ENCODE results near the gene SGCA. TPM values are rescaled to one million over a fixed set of nuclear protein-coding genes. Genes with fewer than 3 reads are reported as not detected.

SGCA gene
- total and polyA plus RNA-seq, 2 of the 8 experiments (the other 6 are each of a cell fraction or from before 2014, with no cell fraction given): 0.12 TPM; not detected in 1

DNA sequence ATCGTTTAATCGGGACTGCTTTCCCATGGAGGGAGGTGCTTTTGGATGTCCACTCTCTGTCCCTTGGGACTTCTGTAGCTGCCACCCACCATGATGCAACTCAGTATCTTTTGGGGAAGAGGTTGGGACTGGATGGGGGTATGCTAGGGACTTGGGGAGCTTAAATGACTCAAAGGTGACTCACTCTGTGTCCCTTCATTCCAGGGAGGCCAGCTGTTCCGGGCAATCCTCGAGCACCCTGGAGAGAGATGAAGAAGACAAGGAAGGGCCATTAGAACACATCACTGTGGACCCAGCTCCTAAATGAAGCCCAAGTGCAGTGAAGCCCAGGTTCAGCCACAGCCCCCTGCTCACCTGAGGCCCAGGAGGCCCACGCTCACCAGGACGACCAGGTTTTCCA, 31.0 kb downstream of the SGCA start:
- Histone ChIP-seq H2BK120ac (replicated peaks; ENCODE audit: low read depth, low read length) (no peak overlapping the region), H3K4me2 (ENCODE audit: insufficient read depth in 1 of 2, low read depth in 2 of 2, low read length in 2 of 2) (no peak overlapping the region), H3K27ac (ENCODE audit: low read depth, low read length) (no peak overlapping the region), H2BK15ac (ENCODE audit: low read length) (no peak overlapping the region), H3K14ac (ENCODE audit: insufficient read length) (no peak overlapping the region), H3K9me3 (ENCODE audit: insufficient read depth in 2 of 2, low read depth in 1 of 2, low read length in 1 of 2) (no peaks in the 10 kb centered on the region), H2BK20ac (ENCODE audit: low read length) (no peak overlapping the region), H3K79me2 (ENCODE audit: control insufficient read depth in 1 of 2, insufficient read depth in 2 of 2, low read length in 2 of 2) (no peaks in the 10 kb centered on the region), H4K91ac (replicated peaks; ENCODE audit: insufficient read length, low read length) (no peak overlapping the region), H2AK5ac (ENCODE audit: low read depth, low read length) (no peak overlapping the region), H2AFZ (ENCODE audit: low read length) (no peak overlapping the region), H3K9ac (replicated peaks in 1 of 4; ENCODE audit: extremely low read depth in 1 of 4, low read depth in 3 of 4, low read length in 3 of 4) (no peak overlapping the region), H3K27me3 (replicated peaks in 1 of 4; ENCODE audit: control insufficient read depth in 3 of 4, extremely low read depth in 1 of 4, insufficient read depth in 3 of 4, low read length in 3 of 4) (peaks cover 0 to 11% (median 9%) of the 10 kb centered on the region in 4 experiments; a peak in 5 of 7 replicates), H4K8ac (ENCODE audit: extremely low read depth, insufficient read depth, low read length) (no peak overlapping the region), H3K4me3 (ENCODE audit: extremely low read depth in 1 of 4, insufficient read depth in 2 of 4, low read depth in 3 of 4, low read length in 4 of 4) (no peak overlapping the region), H4K20me1 (replicated peaks in 1 of 2; ENCODE audit: control insufficient read depth in 1 of 2, insufficient read depth in 2 of 2, low read length in 2 of 2) (peaks cover 0 to 4% of the 10 kb centered on the region in 2 experiments), H3K23me2 (ENCODE audit: low read depth, low read length) (peaks cover 11% of the 10 kb centered on the region; the same call in 1 of the 2 replicates), H2BK5ac (ENCODE audit: low read depth, low read length) (no peak overlapping the region), H3K36me3 (ENCODE audit: control insufficient read depth in 2 of 4, insufficient read depth in 4 of 4, low read length in 3 of 4) (peaks cover 11 to 49% (median 38%) of the 10 kb centered on the region in 4 experiments), H3K18ac (ENCODE audit: extremely low read depth, low read length) (no peak overlapping the region), H3K4ac (replicated peaks; ENCODE audit: insufficient read length, low read depth, low read length) (no peak overlapping the region), H4K5ac (ENCODE audit: insufficient read length, low read depth, low read length) (no peak overlapping the region), H3K56ac (replicated peaks; ENCODE audit: insufficient read length, low read depth, low read length) (no peak overlapping the region), H3K23ac (ENCODE audit: insufficient read length) (no peak overlapping the region), H2BK12ac (ENCODE audit: low read depth, low read length) (no peak overlapping the region), H3K79me1 (ENCODE audit: low read depth, low read length) (no peaks in the 10 kb centered on the region), H3K4me1 (replicated peaks in 1 of 4; ENCODE audit: control insufficient read depth in 3 of 4, insufficient read depth in 4 of 4, low read length in 3 of 4) (peaks cover 0 to 5% (median 1%) of the 10 kb centered on the region in 4 experiments; a peak in 4 of 7 replicates)
- 82% methylated on average over 6 of the region's 6 CpGs; no CpG with 5 or more reads in 1 of the 2 experiments for WGBS, 2 experiments (ENCODE audit: extremely low coverage in 1 of 2, insufficient coverage in 1 of 2, insufficient read length in 1 of 2, insufficient replicate concordance in 2 of 2, low coverage in 1 of 2, low lambda C conversion rate in 2 of 2, missing lambda C conversion rate in 1 of 2)
- CTCF ChIA-PET (ENCODE audit: partially characterized antibody): interaction anchor here (0.8 to 5.8 kb wide), 21 partner anchors 10 to 308 kb away, joined by 3 to 103 read pairs (median 8); partner anchors contain the start of gene TMEM92
- no peak for FAIRE-seq
- POLR2A ChIA-PET (ENCODE audit: partially characterized antibody): no interaction called here
- no peak for DNase-seq (ENCODE audit: low read depth in 1 of 2, low spot score in 2 of 2)
- TF ChIP-seq CBX5 (IDR thresholded peaks at IDR 0.05; ENCODE audit: low read depth, low read length) (no peak), CTBP2 (IDR thresholded peaks at IDR 0.05; ENCODE audit: borderline replicate concordance, insufficient read depth, insufficient read length, low read length) (no peak), CHD1 (IDR thresholded peaks at IDR 0.05; ENCODE audit: low read depth, low read length) (no peak), RBBP5 (IDR thresholded peaks at IDR 0.05; ENCODE audit: borderline replicate concordance, low read depth, low read length) (no peak), RNF2 (IDR thresholded peaks at IDR 0.05; ENCODE audit: borderline replicate concordance, low read depth, low read length, missing control alignments, poor library complexity, severe bottlenecking) (no peak), SIN3A (conservative IDR thresholded peaks at IDR 0.05 in 1 of 2, IDR thresholded peaks at IDR 0.05 in 1 of 2; ENCODE audit: low read depth in 1 of 2, low read length in 2 of 2) (no peak), POLR2AphosphoS5 (IDR thresholded peaks at IDR 0.05; ENCODE audit: low read depth, low read length) (no peak), TBP (IDR thresholded peaks at IDR 0.05; ENCODE audit: low read depth, low read length) (no peak)
- TF ChIP-seq, protein P1, sequence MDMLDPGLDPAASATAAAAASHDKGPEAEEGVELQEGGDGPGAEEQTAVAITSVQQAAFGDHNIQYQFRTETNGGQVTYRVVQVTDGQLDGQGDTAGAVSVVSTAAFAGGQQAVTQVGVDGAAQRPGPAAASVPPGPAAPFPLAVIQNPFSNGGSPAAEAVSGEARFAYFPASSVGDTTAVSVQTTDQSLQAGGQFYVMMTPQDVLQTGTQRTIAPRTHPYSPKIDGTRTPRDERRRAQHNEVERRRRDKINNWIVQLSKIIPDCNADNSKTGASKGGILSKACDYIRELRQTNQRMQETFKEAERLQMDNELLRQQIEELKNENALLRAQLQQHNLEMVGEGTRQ (IDR thresholded peaks at IDR 0.05; ENCODE audit: low read length): no peak
- TF ChIP-seq, protein P2, sequence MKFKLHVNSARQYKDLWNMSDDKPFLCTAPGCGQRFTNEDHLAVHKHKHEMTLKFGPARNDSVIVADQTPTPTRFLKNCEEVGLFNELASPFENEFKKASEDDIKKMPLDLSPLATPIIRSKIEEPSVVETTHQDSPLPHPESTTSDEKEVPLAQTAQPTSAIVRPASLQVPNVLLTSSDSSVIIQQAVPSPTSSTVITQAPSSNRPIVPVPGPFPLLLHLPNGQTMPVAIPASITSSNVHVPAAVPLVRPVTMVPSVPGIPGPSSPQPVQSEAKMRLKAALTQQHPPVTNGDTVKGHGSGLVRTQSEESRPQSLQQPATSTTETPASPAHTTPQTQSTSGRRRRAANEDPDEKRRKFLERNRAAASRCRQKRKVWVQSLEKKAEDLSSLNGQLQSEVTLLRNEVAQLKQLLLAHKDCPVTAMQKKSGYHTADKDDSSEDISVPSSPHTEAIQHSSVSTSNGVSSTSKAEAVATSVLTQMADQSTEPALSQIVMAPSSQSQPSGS (IDR thresholded peaks at IDR 0.05; ENCODE audit: low read length): no peak
